CD4-positive, alpha-beta T cell (primary cell): Measurements from ENCODE around the gene PTTG1IP2. TPM values are rescaled to one million over a fixed set of nuclear protein-coding genes. Genes with fewer than 3 reads are reported as not detected.

Experiments
- ATAC-seq: fragments of 200-7000 bp; cut with Tn5 transposase; one replicate; pipeline ENCODE4 v1.10.0; 2022; ENCODE audit warnings: mild to moderate bottlenecking; ENCODE audit not compliant: poor library complexity
- CTCF ChIA-PET: fragments of 350-600 bp; sonication (Branson Sonifier 250); formaldehyde crosslinking; loops from one replicate; lab custom pipeline; 2021; ENCODE audit warnings: antibody characterized with exemption, inconsistent platforms; lab: Charles Lee
- POLR2A ChIA-PET: fragments of 350-600 bp; sonication (Branson Sonifier 250); formaldehyde crosslinking; loops from one replicate; lab custom pipeline; 2021; ENCODE audit warnings: antibody characterized with exemption, inconsistent platforms; lab: Charles Lee
- DNase-seq, 14 experiments: peaks; one replicate each; pipeline ENCODE4 v3.0.0-alpha.2; 2013 to 2020; ENCODE audit warnings: mixed read lengths in 2 of 14
- H3K27ac ChIP-seq, 2 donors: one replicate each; pipeline versions ENCODE4 v1.5.1 to v1.7.0; 2013; ENCODE audit warnings: low read length in 2 of 2, low read depth in 1 of 2, mild to moderate bottlenecking in 1 of 2
- H3K27me3 ChIP-seq, 2 experiments: 1 replicate in 1 of 2; 2 replicates in 1 of 2; pipeline versions ENCODE4 v1.6.1 to v1.7.0; 2013; ENCODE audit warnings: low read length in 2 of 2, control low read depth in 1 of 2, mild to moderate bottlenecking in 1 of 2, moderate library complexity in 1 of 2; ENCODE audit not compliant: insufficient read depth in 2 of 2, control insufficient read depth in 1 of 2
- H3K36me3 ChIP-seq: one replicate; pipeline ENCODE4 v1.6.1; 2013; ENCODE audit warnings: low read length, control low read depth; ENCODE audit not compliant: insufficient read depth
- H3K4me1 ChIP-seq: one replicate; pipeline ENCODE4 v1.6.1; 2013; ENCODE audit warnings: low read length, control low read depth; ENCODE audit not compliant: insufficient read depth
- H3K4me3 ChIP-seq: one replicate; pipeline ENCODE4 v1.5.1; 2013; ENCODE audit warnings: mild to moderate bottlenecking, low read length, moderate library complexity
- H3K9me3 ChIP-seq, 2 experiments: 1 replicate in 1 of 2; 2 replicates in 1 of 2; pipeline versions ENCODE4 v1.6.1 to v1.7.0; 2013; ENCODE audit warnings: low read length in 2 of 2, mild to moderate bottlenecking in 2 of 2, control low read depth in 1 of 2, moderate library complexity in 1 of 2; ENCODE audit not compliant: control insufficient read depth in 1 of 2, insufficient read depth in 1 of 2
- H3K27ac Mint-ChIP-seq: one replicate; pipeline ENCODE4 v1.8.0; 2020; ENCODE audit warnings: mixed read lengths
- H3K27me3 Mint-ChIP-seq: one replicate; pipeline ENCODE4 v1.8.0; 2021; ENCODE audit warnings: mixed read lengths
- H3K36me3 Mint-ChIP-seq: one replicate; pipeline ENCODE4 v1.8.0; 2021; ENCODE audit warnings: low read depth, mixed read lengths
- H3K4me1 Mint-ChIP-seq: one replicate; pipeline ENCODE4 v1.8.0; 2021; ENCODE audit warnings: low read depth, mixed read lengths
- H3K4me3 Mint-ChIP-seq: one replicate; pipeline ENCODE4 v1.8.0; 2020; ENCODE audit warnings: mild to moderate bottlenecking, mixed read lengths
- H3K9me3 Mint-ChIP-seq: one replicate; pipeline ENCODE4 v1.8.0; 2020; ENCODE audit warnings: mixed read lengths
- intact Hi-C, 2 experiments: fragments of 100-400 bp; cut with DNase I in 1 of 2; cut with micrococcal nuclease in 1 of 2; formaldehyde crosslinking; loops; one replicate each; pipeline versions ENCODE4 v1.15.1 to v1.9.0; 2023 to 2025; cut with DNase I, micrococcal nuclease
- total RNA-seq, 174 experiments: library from RNA in 2 of 174; stranded (reverse) in 2 of 174; gene quantifications; one replicate each; pipeline ENCODE4 v1.2.3 and lab custom pipeline; 2021 to 2026
- TF ChIP-seq, protein P1 (sequence below): fragments of 200-600 bp; IDR thresholded peaks from one replicate; pipeline ENCODE4 v1.8.0; 2022; ENCODE audit warnings: antibody characterized with exemption, mild to moderate bottlenecking

Gene PTTG1IP2
- total RNA-seq, 2 experiments from 2014 or later, result not detected

DNA sequence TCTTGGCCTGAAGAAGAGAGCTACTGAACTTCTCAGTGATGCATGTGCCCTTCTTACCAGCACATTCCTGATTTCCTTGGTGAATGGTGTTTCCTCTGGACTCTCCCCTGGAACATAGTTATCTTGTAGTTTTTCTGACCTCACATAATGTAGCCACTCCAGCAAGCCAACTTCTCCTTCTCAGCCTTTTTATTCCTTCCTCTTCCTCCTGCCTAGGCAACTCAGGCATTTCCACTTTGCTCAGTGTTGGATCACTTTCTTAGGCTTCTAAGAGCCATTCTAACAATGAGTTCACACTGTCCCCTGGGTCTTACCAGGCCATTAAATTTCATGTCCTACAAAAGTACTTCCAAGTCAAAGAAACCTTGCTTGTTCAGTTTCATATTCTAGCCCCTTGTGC lies 3.6 kb upstream of the PTTG1IP2 start:
- no peak overlapping the region for H3K27ac Mint-ChIP-seq
- intact Hi-C loops, result no loop called here
- ATAC-seq, result no peak

DNA sequence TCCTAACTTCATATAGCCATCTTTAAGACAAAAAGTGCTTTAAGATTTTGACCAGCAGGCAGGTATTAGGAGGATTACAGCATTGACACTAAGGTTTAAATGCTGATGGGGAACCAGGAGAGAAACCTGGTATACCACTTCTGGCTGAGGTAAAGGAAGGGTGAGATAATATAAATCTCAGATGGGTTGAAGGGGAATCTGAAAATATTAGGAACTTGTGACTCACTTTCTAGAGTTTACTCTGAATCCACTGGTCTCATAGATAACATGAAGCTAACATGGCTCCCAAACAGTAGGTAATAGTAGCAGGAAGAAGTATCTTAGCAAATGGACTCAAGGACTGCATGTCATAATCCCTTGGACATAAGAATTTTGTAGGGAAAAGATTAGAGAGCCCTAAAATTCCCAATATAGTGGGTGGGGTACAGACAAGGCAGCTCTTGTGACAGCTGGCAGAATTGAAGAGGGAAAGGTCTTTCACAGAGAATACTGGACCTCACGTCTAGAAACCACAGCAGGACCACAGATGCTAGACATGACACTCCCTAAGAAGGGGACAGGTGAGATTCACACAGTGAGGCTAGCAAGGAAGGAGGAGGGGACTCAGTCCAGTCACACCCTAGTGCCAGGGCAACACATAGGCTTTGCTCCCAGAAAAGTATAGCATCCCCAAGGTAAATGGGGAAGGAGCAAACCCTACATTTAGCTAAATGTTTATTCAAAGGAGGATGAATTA lies 3.5 kb downstream of the PTTG1IP2 start:
- H3K9me3 Mint-ChIP-seq, result no peaks in the 10 kb centered on the region
- no peaks in the 10 kb centered on the region for H3K4me1 ChIP-seq
- TF ChIP-seq, protein P1, sequence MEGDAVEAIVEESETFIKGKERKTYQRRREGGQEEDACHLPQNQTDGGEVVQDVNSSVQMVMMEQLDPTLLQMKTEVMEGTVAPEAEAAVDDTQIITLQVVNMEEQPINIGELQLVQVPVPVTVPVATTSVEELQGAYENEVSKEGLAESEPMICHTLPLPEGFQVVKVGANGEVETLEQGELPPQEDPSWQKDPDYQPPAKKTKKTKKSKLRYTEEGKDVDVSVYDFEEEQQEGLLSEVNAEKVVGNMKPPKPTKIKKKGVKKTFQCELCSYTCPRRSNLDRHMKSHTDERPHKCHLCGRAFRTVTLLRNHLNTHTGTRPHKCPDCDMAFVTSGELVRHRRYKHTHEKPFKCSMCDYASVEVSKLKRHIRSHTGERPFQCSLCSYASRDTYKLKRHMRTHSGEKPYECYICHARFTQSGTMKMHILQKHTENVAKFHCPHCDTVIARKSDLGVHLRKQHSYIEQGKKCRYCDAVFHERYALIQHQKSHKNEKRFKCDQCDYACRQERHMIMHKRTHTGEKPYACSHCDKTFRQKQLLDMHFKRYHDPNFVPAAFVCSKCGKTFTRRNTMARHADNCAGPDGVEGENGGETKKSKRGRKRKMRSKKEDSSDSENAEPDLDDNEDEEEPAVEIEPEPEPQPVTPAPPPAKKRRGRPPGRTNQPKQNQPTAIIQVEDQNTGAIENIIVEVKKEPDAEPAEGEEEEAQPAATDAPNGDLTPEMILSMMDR, result no peak
- ATAC-seq (no peak), DNase-seq (no peak)
- no peaks in the 10 kb centered on the region for H3K9me3 ChIP-seq
- no peaks in the 10 kb centered on the region for H3K4me1 Mint-ChIP-seq
- ChIA-PET POLR2A (no interaction called here), CTCF (no interaction called here)
- H3K27ac Mint-ChIP-seq, result no peak overlapping the region
- H3K27me3 Mint-ChIP-seq, result peaks cover 30% of the 10 kb centered on the region
- H3K36me3 Mint-ChIP-seq, result no peaks in the 10 kb centered on the region
- peaks cover 0 to 5% of the 10 kb centered on the region in 2 experiments for H3K27me3 ChIP-seq
- no peak overlapping the region for H3K4me3 Mint-ChIP-seq
- no peak overlapping the region for H3K27ac ChIP-seq
- H3K4me3 ChIP-seq, result no peak overlapping the region
- H3K36me3 ChIP-seq, result no peaks in the 10 kb centered on the region
- intact Hi-C loops, result no loop called here

More for the DNA sequence above, 3.6 kb upstream of the PTTG1IP2 start:
- Mint-ChIP-seq H3K4me3 (no peak overlapping the region), H3K9me3 (peaks cover 7% of the 10 kb centered on the region), H3K36me3 (peaks cover 23% of the 10 kb centered on the region), H3K4me1 (peaks cover 10% of the 10 kb centered on the region), H3K27me3 (peaks cover 10% of the 10 kb centered on the region)
- TF ChIP-seq, protein P1, result no peak
- ChIA-PET POLR2A (no interaction called here), CTCF (no interaction called here)
- H3K27me3 ChIP-seq, result no peaks in the 10 kb centered on the region
- no peak overlapping the region for H3K4me3 ChIP-seq
- no peaks in the 10 kb centered on the region for H3K36me3 ChIP-seq
- H3K9me3 ChIP-seq, result peaks cover 3 to 8% of the 10 kb centered on the region in 2 experiments
- no peaks in the 10 kb centered on the region for H3K4me1 ChIP-seq
- H3K27ac ChIP-seq, result no peak overlapping the region
- DNase-seq, result no peak

- POLR2A ChIA-PET, result no interaction called here
- no peak overlapping the region for H3K4me3 ChIP-seq
- intact Hi-C loops, result no loop called here
- no peaks in the 10 kb centered on the region for H3K36me3 ChIP-seq
- no peaks in the 10 kb centered on the region for H3K9me3 Mint-ChIP-seq
- DNase-seq, result no peak
- H3K27ac ChIP-seq, result no peak overlapping the region
- no peaks in the 10 kb centered on the region for H3K4me1 Mint-ChIP-seq
- no peaks in the 10 kb centered on the region for H3K9me3 ChIP-seq
- H3K4me1 ChIP-seq, result no peaks in the 10 kb centered on the region
- ATAC-seq, result no peak
- H3K27me3 ChIP-seq, result peaks cover 0 to 5% of the 10 kb centered on the region in 2 experiments
- no peak overlapping the region for H3K27ac Mint-ChIP-seq
- H3K36me3 Mint-ChIP-seq, result no peaks in the 10 kb centered on the region
- CTCF ChIA-PET, result no interaction called here
- H3K4me3 Mint-ChIP-seq, result no peak overlapping the region
- peaks cover 30% of the 10 kb centered on the region for H3K27me3 Mint-ChIP-seq
- TF ChIP-seq, protein P1, result no peak
Measured at GRCh38 chr7:90473814-90474213, 4.4 kb downstream of the PTTG1IP2 start.
